Lung (tissue), 12 donors: ENCODE measurements around the gene LMO1. TPM values are rescaled to one million over a fixed set of nuclear protein-coding genes. Genes with fewer than 3 reads are reported as not detected.
A peak's percentile ranks its signal among the peaks of the same experiment; 100 is the strongest.

ENCODE experiments used
- ATAC-seq: fragments of 200-7000 bp; cut with Tn5 transposase; one replicate; pipeline ENCODE4 v1.9.1; 2020; ENCODE audit warnings: moderate number of reproducible peaks; ENCODE audit not compliant: insufficient read depth, low FRiP score
- DNase-seq, 3 donors: peaks; one replicate each; pipeline ENCODE4 v3.0.0-alpha.2; 2013 to 2017
- H3K27ac ChIP-seq, 2 donors: one replicate each; pipeline ENCODE4 v1.5.1; 2013; ENCODE audit warnings: mild to moderate bottlenecking in 2 of 2, moderate library complexity in 2 of 2, control low read depth in 1 of 2, inconsistent platforms in 1 of 2, low read depth in 1 of 2, low read length in 1 of 2
- H3K27me3 ChIP-seq, 3 donors: one replicate each; pipeline ENCODE4 v1.5.1; 2013; ENCODE audit warnings: low read length in 2 of 3; ENCODE audit not compliant: control insufficient read depth in 3 of 3, insufficient read depth in 3 of 3
- H3K36me3 ChIP-seq, 4 donors: one replicate each; pipeline ENCODE4 v1.5.1; 2013; ENCODE audit warnings: low read length in 4 of 4, mild to moderate bottlenecking in 1 of 4, moderate library complexity in 1 of 4; ENCODE audit not compliant: control insufficient read depth in 4 of 4, insufficient read depth in 4 of 4
- H3K4me1 ChIP-seq, 5 donors: one replicate each; pipeline ENCODE4 v1.5.1; 2013; ENCODE audit warnings: low read length in 5 of 5, mild to moderate bottlenecking in 2 of 5, moderate library complexity in 1 of 5; ENCODE audit not compliant: control insufficient read depth in 5 of 5, insufficient read depth in 5 of 5
- H3K4me3 ChIP-seq: one replicate; pipeline ENCODE4 v1.5.1; 2013; ENCODE audit warnings: mild to moderate bottlenecking, control low read depth, moderate library complexity
- H3K9ac ChIP-seq, 2 donors: one replicate each; pipeline ENCODE4 v1.5.1; 2013; ENCODE audit warnings: low read length in 2 of 2, control low read depth in 1 of 2; ENCODE audit not compliant: insufficient read depth in 1 of 2
- H3K9me3 ChIP-seq, 4 donors: one replicate each; pipeline ENCODE4 v1.5.1; 2013; ENCODE audit warnings: low read length in 3 of 4, mild to moderate bottlenecking in 1 of 4, moderate library complexity in 1 of 4; ENCODE audit not compliant: control insufficient read depth in 4 of 4, insufficient read depth in 3 of 4
- WGBS, 2 donors: extraction: QIAGEN DNeasy Blood & Tissue Kit; methylation state at CpG; one replicate each; pipeline ENCODE4 v1.1.7; 2013; 5-methylcytosine and 5-hydroxymethylcytosine counted together
- polyA plus RNA-seq, 2 donors: library from polyadenylated mRNA; stranded (reverse); fragments of 200-250 nt; gene quantifications; one replicate each; pipeline ENCODE4 v1.2.1, GENCODE V29; 2013
- total RNA-seq, 2 donors: library from RNA; depleted of rRNA in 1 of 2; stranded (reverse); fragments of >200 nt in 1 of 2; gene quantifications; one replicate each; pipeline ENCODE4 v1.2.1, GENCODE V29; 2014 to 2021
- TF ChIP-seq, protein P1 (sequence below): IDR thresholded peaks from 2 replicates; pipeline ENCODE4 v1.5.1; 2012; ENCODE audit warnings: mild to moderate bottlenecking; ENCODE audit errors: control extremely low read depth, extremely low read depth
- donor health status: control.
- donor health status: control.
- donor health status: Bipolar disorder and iron deficiency.
- donor health status: healthy.
- donor health status: DM: yes; HTN: yes; CAD: no.

The LMO1 gene
- total and polyA plus RNA-seq, 4 donors, result 0.26 to 0.34 TPM; not detected in 2

DNA sequence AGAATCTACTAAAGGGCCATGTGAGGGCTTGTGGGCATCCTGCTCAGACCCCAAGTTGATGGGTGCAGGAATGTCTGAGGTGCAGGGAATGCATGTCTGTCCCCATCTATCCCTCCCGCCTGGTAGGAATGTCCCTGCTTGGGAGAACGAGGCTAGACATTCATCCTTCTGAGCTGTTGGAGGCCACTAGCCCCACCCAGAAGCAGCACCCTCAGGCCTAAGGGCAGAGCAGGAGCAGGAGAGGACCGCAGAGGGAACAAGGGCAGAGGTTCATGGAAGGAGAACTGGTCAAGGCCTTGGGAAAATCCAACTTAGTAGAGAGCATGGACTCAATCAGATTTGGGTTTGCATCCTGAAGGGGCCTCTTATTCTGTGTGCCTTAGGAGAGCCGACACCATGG, 22.1 kb upstream of the LMO1 start:
- DNase-seq, result no peak
- H3K9ac ChIP-seq, result no peak overlapping the region
- 89 to 91% methylated on average over 4 of the region's 4 CpGs for WGBS, 2 donors
- H3K27ac ChIP-seq, result no peak overlapping the region
- H3K4me3 ChIP-seq, result no peak overlapping the region
- H3K36me3 ChIP-seq, result no peaks in the 10 kb centered on the region
- H3K9me3 ChIP-seq, result peaks cover 0 to 3% (median 0%) of the 10 kb centered on the region in 4 donors
- TF ChIP-seq, protein P1, sequence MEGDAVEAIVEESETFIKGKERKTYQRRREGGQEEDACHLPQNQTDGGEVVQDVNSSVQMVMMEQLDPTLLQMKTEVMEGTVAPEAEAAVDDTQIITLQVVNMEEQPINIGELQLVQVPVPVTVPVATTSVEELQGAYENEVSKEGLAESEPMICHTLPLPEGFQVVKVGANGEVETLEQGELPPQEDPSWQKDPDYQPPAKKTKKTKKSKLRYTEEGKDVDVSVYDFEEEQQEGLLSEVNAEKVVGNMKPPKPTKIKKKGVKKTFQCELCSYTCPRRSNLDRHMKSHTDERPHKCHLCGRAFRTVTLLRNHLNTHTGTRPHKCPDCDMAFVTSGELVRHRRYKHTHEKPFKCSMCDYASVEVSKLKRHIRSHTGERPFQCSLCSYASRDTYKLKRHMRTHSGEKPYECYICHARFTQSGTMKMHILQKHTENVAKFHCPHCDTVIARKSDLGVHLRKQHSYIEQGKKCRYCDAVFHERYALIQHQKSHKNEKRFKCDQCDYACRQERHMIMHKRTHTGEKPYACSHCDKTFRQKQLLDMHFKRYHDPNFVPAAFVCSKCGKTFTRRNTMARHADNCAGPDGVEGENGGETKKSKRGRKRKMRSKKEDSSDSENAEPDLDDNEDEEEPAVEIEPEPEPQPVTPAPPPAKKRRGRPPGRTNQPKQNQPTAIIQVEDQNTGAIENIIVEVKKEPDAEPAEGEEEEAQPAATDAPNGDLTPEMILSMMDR, result no peak
- H3K4me1 ChIP-seq, result peaks cover 0 to 13% (median 4%) of the 10 kb centered on the region in 5 donors
- H3K27me3 ChIP-seq, result no peaks in the 10 kb centered on the region
- no peak for ATAC-seq

DNA sequence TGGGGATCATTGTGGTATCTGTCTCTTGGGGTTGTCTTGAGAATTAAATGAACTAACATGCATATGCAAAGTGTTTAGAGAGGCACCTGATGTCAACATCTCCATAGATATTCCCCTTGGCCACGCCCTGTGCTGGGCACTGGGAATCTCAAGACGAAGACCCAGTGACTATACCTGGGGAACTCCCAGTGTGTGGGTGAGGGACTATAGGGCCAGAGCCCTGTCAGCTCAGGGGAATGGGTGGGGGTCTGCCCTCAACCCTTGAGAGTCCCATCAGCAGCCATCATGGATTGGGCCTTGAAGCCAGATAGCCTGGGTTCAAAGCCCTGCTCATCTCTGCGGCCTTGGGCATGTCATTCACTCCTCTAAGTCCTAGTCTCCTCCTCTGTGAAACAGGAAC, 21.6 kb upstream of the LMO1 start:
- no peak overlapping the region for H3K27ac ChIP-seq
- TF ChIP-seq, protein P1, result no peak
- no peak for ATAC-seq
- H3K27me3 ChIP-seq, result no peaks in the 10 kb centered on the region
- H3K9ac ChIP-seq, result no peak overlapping the region
- DNase-seq, result no peak
- peaks cover 0 to 3% (median 0%) of the 10 kb centered on the region in 4 donors for H3K9me3 ChIP-seq
- H3K4me1 ChIP-seq, result peaks cover 0 to 13% (median 4%) of the 10 kb centered on the region in 5 donors
- H3K36me3 ChIP-seq, result no peaks in the 10 kb centered on the region
- no peak overlapping the region for H3K4me3 ChIP-seq
- WGBS, 2 donors, result 90 to 94% methylated on average over 3 of the region's 3 CpGs

DNA sequence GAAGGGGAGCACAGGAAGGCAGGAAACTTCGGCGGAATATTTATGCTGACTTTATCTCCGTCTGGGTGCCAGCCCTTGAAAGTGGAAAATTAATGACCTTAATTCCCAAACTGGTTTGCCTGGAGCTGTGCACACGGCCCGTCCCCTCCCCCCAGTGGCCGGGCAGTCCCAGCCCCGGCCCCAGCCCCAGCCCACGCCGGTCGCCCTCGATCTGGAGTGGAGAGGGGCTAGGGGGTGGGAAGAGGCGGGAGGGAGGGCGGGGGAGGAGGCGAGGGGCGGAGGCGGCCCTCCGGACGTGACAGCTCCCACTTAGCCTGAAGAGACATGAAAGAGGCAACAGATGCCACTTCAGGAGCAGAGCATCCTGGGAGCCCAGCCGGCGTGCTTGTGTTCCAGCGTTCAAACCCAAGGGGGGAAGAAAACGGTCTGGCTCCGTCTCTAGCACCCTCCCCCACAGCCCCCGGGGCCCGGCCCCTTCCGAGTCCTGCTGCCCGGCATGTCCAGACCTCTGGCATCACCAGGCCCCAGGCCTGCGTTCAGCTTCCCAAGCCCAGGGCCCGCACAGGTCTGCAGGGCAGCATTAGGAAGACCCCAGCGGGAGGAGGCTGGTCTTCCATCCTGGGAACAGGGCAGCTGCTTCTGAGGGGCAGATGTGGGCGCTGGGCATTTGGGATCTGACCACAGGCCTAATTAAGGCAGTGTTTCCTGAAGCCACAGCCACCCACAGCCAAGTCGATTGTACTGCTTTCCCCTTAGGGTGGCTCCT, 20.0 kb upstream of the LMO1 start:
- peaks cover 0 to 13% (median 4%) of the 10 kb centered on the region in 5 donors for H3K4me1 ChIP-seq
- H3K9me3 ChIP-seq, result peaks cover 0 to 3% (median 0%) of the 10 kb centered on the region in 4 donors
- H3K27ac ChIP-seq, result no peak overlapping the region
- H3K27me3 ChIP-seq, result no peaks in the 10 kb centered on the region
- TF ChIP-seq, protein P1, result no peak
- H3K4me3 ChIP-seq, result no peak overlapping the region
- peak; percentile 61 for ATAC-seq
- no peaks in the 10 kb centered on the region for H3K36me3 ChIP-seq
- H3K9ac ChIP-seq, result no peak overlapping the region
- peak; percentile 70 to 85 (median 78) for DNase-seq
- WGBS, 2 donors, result 10 to 15% methylated on average over 31 to 32 of the region's 32 CpGs
